ENCODE data around the gene DOCK9. TPM values are rescaled to one million over a fixed set of nuclear protein-coding genes. Genes with fewer than 3 reads are reported as not detected.

The DOCK9 gene
- total RNA-seq, 6 experiments from 2014 or later: 16.5 to 24.3 (median 18.1) TPM

GRCh38 chr13:98890925-98891324 is 86.9 kb downstream of the DOCK9 start:
- H3K4me3 ChIP-seq: no peak overlapping the region
- intact Hi-C loops (cut with DNase I): no loop called here
- peak in 1 of 4 donors; percentile 23 for ATAC-seq
- peaks cover 0 to 4% (median 0%) of the 10 kb centered on the region in 4 donors for H3K36me3 ChIP-seq
- H3K27me3 ChIP-seq: no peaks in the 10 kb centered on the region
- H3K4me1 ChIP-seq: peaks cover 0 to 10% (median 0%) of the 10 kb centered on the region in 4 donors
- H3K27ac ChIP-seq: no peak overlapping the region
- no peaks in the 10 kb centered on the region for H3K9me3 ChIP-seq
- TF ChIP-seq, protein P1, sequence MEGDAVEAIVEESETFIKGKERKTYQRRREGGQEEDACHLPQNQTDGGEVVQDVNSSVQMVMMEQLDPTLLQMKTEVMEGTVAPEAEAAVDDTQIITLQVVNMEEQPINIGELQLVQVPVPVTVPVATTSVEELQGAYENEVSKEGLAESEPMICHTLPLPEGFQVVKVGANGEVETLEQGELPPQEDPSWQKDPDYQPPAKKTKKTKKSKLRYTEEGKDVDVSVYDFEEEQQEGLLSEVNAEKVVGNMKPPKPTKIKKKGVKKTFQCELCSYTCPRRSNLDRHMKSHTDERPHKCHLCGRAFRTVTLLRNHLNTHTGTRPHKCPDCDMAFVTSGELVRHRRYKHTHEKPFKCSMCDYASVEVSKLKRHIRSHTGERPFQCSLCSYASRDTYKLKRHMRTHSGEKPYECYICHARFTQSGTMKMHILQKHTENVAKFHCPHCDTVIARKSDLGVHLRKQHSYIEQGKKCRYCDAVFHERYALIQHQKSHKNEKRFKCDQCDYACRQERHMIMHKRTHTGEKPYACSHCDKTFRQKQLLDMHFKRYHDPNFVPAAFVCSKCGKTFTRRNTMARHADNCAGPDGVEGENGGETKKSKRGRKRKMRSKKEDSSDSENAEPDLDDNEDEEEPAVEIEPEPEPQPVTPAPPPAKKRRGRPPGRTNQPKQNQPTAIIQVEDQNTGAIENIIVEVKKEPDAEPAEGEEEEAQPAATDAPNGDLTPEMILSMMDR (IDR thresholded peaks at IDR 0.05): no peak
- no peak for TF ChIP-seq POLR2A (IDR thresholded peaks at IDR 0.05)
- no peak for DNase-seq
- no CpG with 5 or more reads among the region's 5 CpGs for WGBS (ENCODE audit: insufficient coverage, low coverage, low lambda C conversion rate, missing lambda C conversion rate)

DNA sequence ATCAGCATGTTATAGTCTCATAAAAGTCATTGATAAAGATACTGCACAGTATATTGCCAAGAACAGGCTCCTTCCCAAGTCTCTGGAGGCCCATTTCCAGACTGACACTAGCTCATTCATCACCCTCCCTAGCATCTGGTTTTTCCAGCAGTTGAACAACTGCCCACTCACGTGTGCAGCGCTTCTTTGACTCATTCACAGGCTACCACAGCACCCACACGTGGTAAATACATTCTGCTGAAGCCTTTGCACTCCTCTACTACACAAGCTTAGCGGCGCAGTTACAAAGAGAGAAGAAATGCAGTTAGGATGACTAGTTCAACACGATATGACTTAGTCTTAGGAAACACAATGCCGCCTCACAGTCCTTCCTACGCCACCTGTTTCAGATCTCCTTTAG is 87.7 kb downstream of the DOCK9 start:
- H3K27me3 ChIP-seq: no peaks in the 10 kb centered on the region
- TF ChIP-seq, protein P1 (IDR thresholded peaks at IDR 0.05): no peak
- no peak for TF ChIP-seq POLR2A (IDR thresholded peaks at IDR 0.05)
- DNase-seq (no peak), ATAC-seq (no peak)
- no peaks in the 10 kb centered on the region for H3K9me3 ChIP-seq
- WGBS (ENCODE audit: insufficient coverage, low coverage, low lambda C conversion rate, missing lambda C conversion rate): 67% methylated on average over 7 of the region's 8 CpGs
- peaks cover 0 to 10% (median 0%) of the 10 kb centered on the region in 4 donors for H3K4me1 ChIP-seq
- no peak overlapping the region for H3K4me3 ChIP-seq
- peaks cover 0 to 6% (median 0%) of the 10 kb centered on the region in 4 donors for H3K36me3 ChIP-seq
- no peak overlapping the region for H3K27ac ChIP-seq
- intact Hi-C loops (cut with DNase I): no loop called here

DNA sequence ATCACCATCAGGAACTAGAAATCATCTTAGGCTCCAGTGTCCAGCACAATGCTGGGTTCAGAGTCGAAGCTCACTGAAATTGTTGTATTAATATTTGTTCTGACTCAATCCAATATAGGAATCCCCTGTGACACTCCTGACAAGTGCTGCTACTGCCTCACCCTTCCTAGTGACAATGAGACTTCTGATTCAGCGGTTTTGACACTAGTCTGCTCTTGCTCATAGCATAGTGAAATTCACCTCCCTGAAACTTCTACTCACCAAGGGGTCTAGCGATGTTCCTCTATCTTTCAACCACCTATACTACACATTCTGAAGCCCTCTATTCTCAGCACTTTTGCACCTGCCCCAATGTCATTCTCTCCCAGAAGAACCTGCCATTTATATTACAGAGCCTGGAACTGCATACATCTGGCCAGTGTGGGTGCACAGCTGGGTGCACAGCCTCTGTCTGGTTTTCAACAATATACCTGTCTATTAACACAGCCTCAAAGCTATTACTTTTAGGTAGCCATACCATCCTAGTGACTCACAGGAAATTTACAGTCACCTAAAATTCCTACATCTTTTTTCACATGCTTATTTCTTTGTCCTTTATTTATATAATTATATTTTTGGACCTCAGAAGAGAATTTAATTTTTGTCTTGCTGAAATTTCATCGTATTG is 88.3 kb downstream of the DOCK9 start:
- TF ChIP-seq, protein P1 (IDR thresholded peaks at IDR 0.05): no peak
- TF ChIP-seq POLR2A (IDR thresholded peaks at IDR 0.05): no peak
- DNase-seq (no peak), ATAC-seq (no peak)
- no peaks in the 10 kb centered on the region for H3K27me3 ChIP-seq
- H3K4me1 ChIP-seq: peaks cover 0 to 10% (median 0%) of the 10 kb centered on the region in 4 donors
- H3K9me3 ChIP-seq: no peaks in the 10 kb centered on the region
- WGBS (ENCODE audit: insufficient coverage, low coverage, low lambda C conversion rate, missing lambda C conversion rate): 87% methylated on average over 4 of the region's 4 CpGs
- H3K27ac ChIP-seq: no peak overlapping the region
- H3K36me3 ChIP-seq: peaks cover 0 to 6% (median 3%) of the 10 kb centered on the region in 4 donors
- intact Hi-C loops (cut with DNase I): no loop called here
- H3K4me3 ChIP-seq: no peak overlapping the region

DNA sequence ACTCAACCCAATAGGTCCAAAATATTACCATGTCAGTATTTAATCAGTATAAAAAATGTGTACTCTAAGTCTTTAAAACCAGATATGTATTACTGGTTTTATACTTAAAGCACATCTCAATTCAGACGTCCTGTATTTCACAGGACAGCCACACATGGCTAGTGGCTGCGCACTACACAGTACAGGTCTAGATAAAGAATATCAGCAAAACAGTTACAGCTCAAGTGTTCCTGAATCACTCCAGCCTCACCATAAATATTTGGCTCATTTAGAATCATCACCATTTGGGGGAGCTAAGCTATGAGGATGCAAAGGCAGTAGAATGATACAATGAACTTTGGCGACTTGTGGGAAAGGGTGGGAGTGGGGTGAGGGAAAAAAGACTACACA is 89.0 kb downstream of the DOCK9 start:
- H3K4me3 ChIP-seq: no peak overlapping the region
- WGBS (ENCODE audit: insufficient coverage, low coverage, low lambda C conversion rate, missing lambda C conversion rate): 66% methylated on average over 3 of the region's 3 CpGs
- H3K4me1 ChIP-seq: peaks cover 0 to 10% (median 0%) of the 10 kb centered on the region in 4 donors
- no peak overlapping the region for H3K27ac ChIP-seq
- no peak for DNase-seq
- H3K36me3 ChIP-seq: peaks cover 0 to 6% (median 3%) of the 10 kb centered on the region in 4 donors
- no peaks in the 10 kb centered on the region for H3K27me3 ChIP-seq
- intact Hi-C loops (cut with DNase I): no loop called here
- no peaks in the 10 kb centered on the region for H3K9me3 ChIP-seq
- no peak for ATAC-seq
- no peak for TF ChIP-seq POLR2A (IDR thresholded peaks at IDR 0.05)
- TF ChIP-seq, protein P1 (IDR thresholded peaks at IDR 0.05): no peak

All from right lobe of liver (tissue), 6 donors.